Astrocyte (in vitro differentiated cells and primary cell): ENCODE measurements around the gene DBF4B. TPM values are rescaled to one million over a fixed set of nuclear protein-coding genes. Genes with fewer than 3 reads are reported as not detected.

Experiments used
- DNase-seq: peaks from one replicate; pipeline ENCODE4 v3.0.0-alpha.2; 2010; ENCODE audit warnings: low read depth
- FAIRE-seq: peaks from 2 replicates; lab custom pipeline; 2011; peaks lifted over from hg19 to GRCh38; lab: Jason Lieb, UNC
- H2AFZ ChIP-seq: 2 replicates; pipeline ENCODE4 v1.6.0; 2012; ENCODE audit warnings: low read depth, low read length, inconsistent platforms
- H3K27ac ChIP-seq: 2 replicates; pipeline ENCODE4 v1.5.1; 2011; ENCODE audit warnings: low read depth, low read length, inconsistent platforms
- H3K27me3 ChIP-seq: 2 replicates; pipeline ENCODE4 v1.6.0; 2011; ENCODE audit warnings: low read length, inconsistent platforms; ENCODE audit not compliant: insufficient read depth
- H3K36me3 ChIP-seq: 2 replicates; pipeline ENCODE4 v1.5.1; 2011; ENCODE audit warnings: low read length, inconsistent platforms; ENCODE audit not compliant: insufficient read depth
- H3K4me1 ChIP-seq: 2 replicates; pipeline ENCODE4 v1.5.1; 2011; ENCODE audit warnings: low read length, inconsistent platforms; ENCODE audit not compliant: insufficient read depth
- H3K4me2 ChIP-seq: 2 replicates; pipeline ENCODE4 v1.6.0; 2012; ENCODE audit warnings: low read length, inconsistent platforms
- H3K4me3 ChIP-seq: 2 replicates; pipeline ENCODE4 v1.5.1; 2011; ENCODE audit warnings: low read depth, mild to moderate bottlenecking, low read length, inconsistent platforms; ENCODE audit not compliant: insufficient read depth
- H3K79me2 ChIP-seq: 2 replicates; pipeline ENCODE4 v1.6.0; 2012; ENCODE audit warnings: mild to moderate bottlenecking, low read length, inconsistent platforms; ENCODE audit not compliant: insufficient read depth
- H3K9ac ChIP-seq: 2 replicates; pipeline ENCODE4 v1.6.0; 2012; ENCODE audit warnings: mild to moderate bottlenecking, low read length, inconsistent platforms
- H3K9me3 ChIP-seq: 2 replicates; pipeline ENCODE4 v1.5.1; 2012; ENCODE audit warnings: low read depth, mild to moderate bottlenecking, low read length, inconsistent platforms; ENCODE audit not compliant: insufficient read depth
- H4K20me1 ChIP-seq: 2 replicates; pipeline ENCODE4 v1.6.0; 2012; ENCODE audit warnings: low read length, inconsistent platforms; ENCODE audit not compliant: insufficient read depth
- H3K27ac Mint-ChIP-seq: one replicate; pipeline ENCODE4 v1.8.0; 2021; ENCODE audit warnings: mild to moderate bottlenecking, mixed read lengths; ENCODE audit not compliant: unreplicated experiment
- H3K27me3 Mint-ChIP-seq: one replicate; pipeline ENCODE4 v1.8.0; 2021; ENCODE audit warnings: low read depth, mixed read lengths; ENCODE audit not compliant: unreplicated experiment
- H3K36me3 Mint-ChIP-seq: one replicate; pipeline ENCODE4 v1.8.0; 2021; ENCODE audit warnings: low read depth, mixed read lengths; ENCODE audit not compliant: unreplicated experiment
- H3K4me1 Mint-ChIP-seq: one replicate; pipeline ENCODE4 v1.8.0; 2021; ENCODE audit warnings: low read depth, mixed read lengths; ENCODE audit not compliant: unreplicated experiment
- H3K4me3 Mint-ChIP-seq: one replicate; pipeline ENCODE4 v1.8.0; 2021; ENCODE audit warnings: mild to moderate bottlenecking, moderate library complexity, mixed read lengths; ENCODE audit not compliant: unreplicated experiment
- H3K9me3 Mint-ChIP-seq: one replicate; pipeline ENCODE4 v1.8.0; 2021; ENCODE audit warnings: mild to moderate bottlenecking, mixed read lengths; ENCODE audit not compliant: unreplicated experiment
- CTCF ChIP-seq: IDR thresholded peaks from 2 replicates; pipeline ENCODE4 v1.5.1; 2011; ENCODE audit warnings: low read depth, mild to moderate bottlenecking, inconsistent platforms, low read length, moderate library complexity; ENCODE audit not compliant: insufficient read depth
- EZH2 ChIP-seq: IDR thresholded peaks from 2 replicates; pipeline ENCODE4 v1.6.1; 2012; ENCODE audit warnings: mild to moderate bottlenecking, low read length, inconsistent platforms; ENCODE audit not compliant: insufficient read depth
- total RNA-seq: library from RNA; stranded (reverse); gene quantifications from 2 replicates; pipeline ENCODE4 v1.2.1, GENCODE V29; 2021

DBF4B gene
- total RNA-seq, 1 donor from 2014 or later, result 9.5 TPM

- Histone ChIP-seq H3K27ac (no peak overlapping the region), H4K20me1 (no peaks in the 10 kb centered on the region), H3K9ac (no peak overlapping the region), H3K4me2 (no peak overlapping the region), H3K4me3 (no peak overlapping the region), H2AFZ (no peak overlapping the region), H3K4me1 (no peaks in the 10 kb centered on the region), H3K79me2 (no peaks in the 10 kb centered on the region), H3K9me3 (no peaks in the 10 kb centered on the region), H3K27me3 (peaks cover 7% of the 10 kb centered on the region), H3K36me3 (no peaks in the 10 kb centered on the region)
- no peak overlapping the region for H3K4me3 Mint-ChIP-seq
- FAIRE-seq (no peak), DNase-seq (no peak)
- TF ChIP-seq EZH2 (no peak), CTCF (no peak)
- H3K36me3 Mint-ChIP-seq, result no peaks in the 10 kb centered on the region
- H3K27me3 Mint-ChIP-seq, result peaks cover 59% of the 10 kb centered on the region
- no peaks in the 10 kb centered on the region for H3K4me1 Mint-ChIP-seq
- no peaks in the 10 kb centered on the region for H3K9me3 Mint-ChIP-seq
- H3K27ac Mint-ChIP-seq, result no peak overlapping the region
These were observed 54.7 kb downstream of the DBF4B start for GRCh38 chr17:44763170-44763569.

GRCh38 chr17:44765965-44766364 lies 57.5 kb downstream of the DBF4B start:
- no peak overlapping the region for H3K9ac ChIP-seq
- H3K27me3 Mint-ChIP-seq, result peaks cover 54% of the 10 kb centered on the region
- H3K9me3 Mint-ChIP-seq, result no peaks in the 10 kb centered on the region
- DNase-seq, result no peak
- no peaks in the 10 kb centered on the region for H3K9me3 ChIP-seq
- no peak for FAIRE-seq
- H3K4me3 Mint-ChIP-seq, result no peak overlapping the region
- no peak overlapping the region for H2AFZ ChIP-seq
- H3K4me1 Mint-ChIP-seq, result peaks cover 4% of the 10 kb centered on the region
- H3K27me3 ChIP-seq, result no peaks in the 10 kb centered on the region
- no peaks in the 10 kb centered on the region for H3K79me2 ChIP-seq
- TF ChIP-seq CTCF, result no peak
- no peak for TF ChIP-seq EZH2
- H3K36me3 ChIP-seq, result no peaks in the 10 kb centered on the region
- no peaks in the 10 kb centered on the region for H3K36me3 Mint-ChIP-seq
- no peaks in the 10 kb centered on the region for H3K4me1 ChIP-seq
- no peak overlapping the region for H3K27ac Mint-ChIP-seq
- no peak overlapping the region for H3K4me3 ChIP-seq
- H3K27ac ChIP-seq, result no peak overlapping the region
- H4K20me1 ChIP-seq, result no peaks in the 10 kb centered on the region
- H3K4me2 ChIP-seq, result no peak overlapping the region

GRCh38 chr17:44766409-44767038 lies 58.1 kb downstream of the DBF4B start:
- H4K20me1 ChIP-seq, result no peaks in the 10 kb centered on the region
- no peaks in the 10 kb centered on the region for H3K4me1 ChIP-seq
- no peaks in the 10 kb centered on the region for H3K36me3 ChIP-seq
- H3K27ac ChIP-seq, result no peak overlapping the region
- no peaks in the 10 kb centered on the region for H3K27me3 ChIP-seq
- no peak overlapping the region for H3K9ac ChIP-seq
- H2AFZ ChIP-seq, result no peak overlapping the region
- H3K4me2 ChIP-seq, result no peak overlapping the region
- no peaks in the 10 kb centered on the region for H3K9me3 ChIP-seq
- no peak for TF ChIP-seq CTCF
- no peak for TF ChIP-seq EZH2
- FAIRE-seq (no peak), DNase-seq (no peak)
- Mint-ChIP-seq H3K9me3 (no peaks in the 10 kb centered on the region), H3K36me3 (no peaks in the 10 kb centered on the region), H3K27ac (no peak overlapping the region), H3K4me3 (no peak overlapping the region), H3K27me3 (peaks cover 49% of the 10 kb centered on the region), H3K4me1 (peaks cover 4% of the 10 kb centered on the region)
- H3K4me3 ChIP-seq, result no peak overlapping the region
- no peaks in the 10 kb centered on the region for H3K79me2 ChIP-seq
